Astrocyte (in vitro differentiated cells and primary cell): ENCODE measurements around the gene CTH.

Source experiments
- EZH2 ChIP-seq: IDR thresholded peaks from 2 replicates; pipeline ENCODE4 v1.6.1; 2012; ENCODE audit warnings: mild to moderate bottlenecking, low read length, inconsistent platforms; ENCODE audit not compliant: insufficient read depth
- TF ChIP-seq, protein P1 (sequence below): IDR thresholded peaks from 2 replicates; pipeline ENCODE4 v1.5.1; 2011; ENCODE audit warnings: low read depth, mild to moderate bottlenecking, inconsistent platforms, low read length, moderate library complexity; ENCODE audit not compliant: insufficient read depth

DNA sequence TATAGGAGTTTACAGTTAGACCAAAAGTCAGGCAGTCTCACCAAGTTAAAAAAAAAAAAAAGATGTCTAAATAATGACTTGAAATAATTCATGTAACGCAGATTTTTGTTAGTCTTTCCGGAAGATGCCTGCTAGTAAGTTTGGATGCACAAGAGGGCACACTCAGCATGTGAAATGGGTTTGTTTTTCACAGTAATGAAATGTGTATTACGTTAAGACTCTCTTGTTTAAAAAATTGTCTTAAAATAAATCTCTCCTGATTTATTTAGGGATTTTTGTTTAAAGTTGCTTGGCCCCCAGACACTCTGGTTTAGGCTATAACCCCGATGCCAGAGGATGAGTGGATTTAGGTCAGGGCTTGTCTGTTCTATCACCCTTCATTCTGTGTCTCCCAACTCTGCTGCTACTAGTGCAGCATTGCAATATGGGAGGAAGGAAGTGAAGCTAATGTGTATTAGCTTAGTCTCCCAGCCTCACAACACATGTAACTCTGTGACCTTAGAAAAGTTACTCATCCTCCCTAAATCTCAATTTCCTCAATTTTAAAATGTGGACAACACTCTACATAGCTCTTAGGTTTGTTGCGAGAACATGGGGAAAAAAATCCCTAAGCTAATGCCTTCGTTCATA lies 25.7 kb downstream of the CTH start:
- TF ChIP-seq, protein P1, sequence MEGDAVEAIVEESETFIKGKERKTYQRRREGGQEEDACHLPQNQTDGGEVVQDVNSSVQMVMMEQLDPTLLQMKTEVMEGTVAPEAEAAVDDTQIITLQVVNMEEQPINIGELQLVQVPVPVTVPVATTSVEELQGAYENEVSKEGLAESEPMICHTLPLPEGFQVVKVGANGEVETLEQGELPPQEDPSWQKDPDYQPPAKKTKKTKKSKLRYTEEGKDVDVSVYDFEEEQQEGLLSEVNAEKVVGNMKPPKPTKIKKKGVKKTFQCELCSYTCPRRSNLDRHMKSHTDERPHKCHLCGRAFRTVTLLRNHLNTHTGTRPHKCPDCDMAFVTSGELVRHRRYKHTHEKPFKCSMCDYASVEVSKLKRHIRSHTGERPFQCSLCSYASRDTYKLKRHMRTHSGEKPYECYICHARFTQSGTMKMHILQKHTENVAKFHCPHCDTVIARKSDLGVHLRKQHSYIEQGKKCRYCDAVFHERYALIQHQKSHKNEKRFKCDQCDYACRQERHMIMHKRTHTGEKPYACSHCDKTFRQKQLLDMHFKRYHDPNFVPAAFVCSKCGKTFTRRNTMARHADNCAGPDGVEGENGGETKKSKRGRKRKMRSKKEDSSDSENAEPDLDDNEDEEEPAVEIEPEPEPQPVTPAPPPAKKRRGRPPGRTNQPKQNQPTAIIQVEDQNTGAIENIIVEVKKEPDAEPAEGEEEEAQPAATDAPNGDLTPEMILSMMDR, result no peak
- no peak for TF ChIP-seq EZH2
